HEK293 (cell line): ENCODE results near the gene TPSD1.

ENCODE experiments used
- CTCF ChIA-PET: fragments of 350-600 bp; formaldehyde crosslinking; extraction: SDS; loops from one replicate; lab custom pipeline; 2021; ENCODE audit warnings: antibody characterized with exemption; lab: Yijun Ruan, JAX
- POLR2A ChIA-PET: fragments of 300-600 bp; formaldehyde crosslinking; extraction: SDS; loops from one replicate; lab custom pipeline; 2020; ENCODE audit warnings: antibody characterized with exemption, inconsistent platforms; lab: Yijun Ruan, JAX
- H3K27ac ChIP-seq: fragments of 200-500 bp; sonication (Bioruptor generic); 2 replicates; pipeline ENCODE4 v1.5.1; 2014; ENCODE audit warnings: low read depth, low read length, control low read depth, inconsistent platforms; ENCODE audit errors: extremely low read depth
- H3K36me3 ChIP-seq, 2 experiments: fragments of 200-500 bp in 1 of 2; sonication (Bioruptor generic) in 1 of 2; 1 replicate in 1 of 2; 2 replicates in 1 of 2; pipeline ENCODE4 v1.5.1; 2014 to 2017; ENCODE audit warnings: inconsistent platforms in 2 of 2, low read length in 2 of 2; ENCODE audit not compliant: control insufficient read depth in 2 of 2, insufficient read depth in 1 of 2
- H3K4me1 ChIP-seq: fragments of 200-500 bp; sonication (Bioruptor generic); 2 replicates; pipeline ENCODE4 v1.5.1; 2014; ENCODE audit warnings: mild to moderate bottlenecking, low read length, inconsistent platforms; ENCODE audit not compliant: control insufficient read depth, insufficient read depth
- H3K4me3 ChIP-seq: 2 replicates; pipeline ENCODE4 v1.5.1; 2011; ENCODE audit warnings: low read depth, mild to moderate bottlenecking, control low read depth, low read length, moderate library complexity
- H3K9me3 ChIP-seq: fragments of 200-500 bp; sonication (Bioruptor generic); 2 replicates; pipeline ENCODE4 v1.5.1; 2014; ENCODE audit warnings: low read depth, low read length, inconsistent platforms; ENCODE audit not compliant: control insufficient read depth, insufficient read depth
- SP2 ChIP-seq: fragments of 450-650 bp; formaldehyde crosslinking; IDR thresholded peaks from 2 replicates; pipeline ENCODE4 v1.5.1; 2016; ENCODE audit warnings: missing biosample characterization, missing genetic modification characterization
- TSHZ1 ChIP-seq: fragments of 450-650 bp; formaldehyde crosslinking; IDR thresholded peaks from 2 replicates; pipeline ENCODE4 v1.5.1; 2016; ENCODE audit warnings: missing biosample characterization, missing genetic modification characterization, borderline replicate concordance
- WT1 ChIP-seq: fragments of 450-650 bp; formaldehyde crosslinking; IDR thresholded peaks from 2 replicates; pipeline ENCODE4 v1.5.1; 2016; ENCODE audit warnings: missing biosample characterization, missing genetic modification characterization
- ZBTB49 ChIP-seq: fragments of 450-650 bp; formaldehyde crosslinking; IDR thresholded peaks from 2 replicates; pipeline ENCODE4 v1.5.1; 2016; ENCODE audit warnings: missing biosample characterization, missing genetic modification characterization, low read depth
- ZFP37 ChIP-seq: fragments of 450-650 bp; formaldehyde crosslinking; IDR thresholded peaks from 2 replicates; pipeline ENCODE4 v1.5.1; 2016; ENCODE audit warnings: missing biosample characterization, missing genetic modification characterization
- ZFP69B ChIP-seq: fragments of 450-650 bp; formaldehyde crosslinking; IDR thresholded peaks from 2 replicates; pipeline ENCODE4 v1.5.1; 2016; ENCODE audit warnings: missing biosample characterization, missing genetic modification characterization
- ZNF121 ChIP-seq: fragments of 450-650 bp; formaldehyde crosslinking; IDR thresholded peaks from 2 replicates; pipeline ENCODE4 v1.5.1; 2016; ENCODE audit warnings: missing biosample characterization, missing genetic modification characterization
- ZNF133 ChIP-seq: fragments of 450-650 bp; formaldehyde crosslinking; IDR thresholded peaks from 2 replicates; pipeline ENCODE4 v1.5.1; 2016; ENCODE audit warnings: missing biosample characterization, missing genetic modification characterization
- ZNF248 ChIP-seq: fragments of 450-650 bp; formaldehyde crosslinking; IDR thresholded peaks from 2 replicates; pipeline ENCODE4 v1.5.1; 2017; ENCODE audit warnings: missing biosample characterization, missing genetic modification characterization
- ZNF274 ChIP-seq, 2 experiments: fragments of 200-500 bp in 1 of 2; fragments of 450-650 bp in 1 of 2; sonication (Bioruptor generic) in 1 of 2; formaldehyde crosslinking in 1 of 2; IDR thresholded peaks; 2 replicates each; pipeline versions ENCODE4 v1.5.1 to v1.6.1; 2014 to 2016; ENCODE audit warnings: borderline replicate concordance in 1 of 2, inconsistent platforms in 1 of 2, low read length in 1 of 2, missing biosample characterization in 1 of 2, missing genetic modification characterization in 1 of 2
- ZNF473 ChIP-seq: fragments of 450-650 bp; formaldehyde crosslinking; IDR thresholded peaks from 2 replicates; pipeline ENCODE4 v1.5.1; 2017; ENCODE audit warnings: missing biosample characterization, missing genetic modification characterization
- ZNF549 ChIP-seq: fragments of 450-650 bp; IDR thresholded peaks from 2 replicates; pipeline ENCODE4 v1.5.1; 2018; ENCODE audit warnings: missing biosample characterization, missing genetic modification characterization, mild to moderate bottlenecking, inconsistent platforms, moderate library complexity
- ZNF596 ChIP-seq: fragments of 450-650 bp; IDR thresholded peaks from 2 replicates; pipeline ENCODE4 v1.5.0; 2018; ENCODE audit warnings: missing biosample characterization, mild to moderate bottlenecking, missing genetic modification characterization, moderate library complexity
- ZNF600 ChIP-seq: fragments of 450-650 bp; formaldehyde crosslinking; IDR thresholded peaks from 2 replicates; pipeline ENCODE4 v1.5.1; 2016; ENCODE audit warnings: missing biosample characterization, missing genetic modification characterization
- ZNF610 ChIP-seq: fragments of 450-650 bp; formaldehyde crosslinking; IDR thresholded peaks from 2 replicates; pipeline ENCODE4 v1.5.1; 2016; ENCODE audit warnings: missing biosample characterization, missing genetic modification characterization, borderline replicate concordance
- ZNF670 ChIP-seq: fragments of 450-650 bp; formaldehyde crosslinking; IDR thresholded peaks from 2 replicates; pipeline ENCODE4 v1.5.1; 2016; ENCODE audit warnings: missing biosample characterization, missing genetic modification characterization, low read depth
- ZNF76 ChIP-seq: fragments of 450-650 bp; formaldehyde crosslinking; IDR thresholded peaks from 2 replicates; pipeline ENCODE4; 2016; ENCODE audit warnings: low read depth, missing biosample characterization, missing genetic modification characterization, borderline replicate concordance
- ZNF837 ChIP-seq: fragments of 450-650 bp; formaldehyde crosslinking; IDR thresholded peaks from 2 replicates; pipeline ENCODE4 v1.5.1; 2016; ENCODE audit warnings: missing biosample characterization, missing genetic modification characterization

Gene TPSD1

GRCh38 chr16:1256874-1257322 lies 1.0 kb downstream of the TPSD1 start:
- TF ChIP-seq ZNF121 (tag by site-specific recombination) = no peak
- TF ChIP-seq TSHZ1 (tag by site-specific recombination) = no peak
- no peak for TF ChIP-seq ZNF473 (tag by site-specific recombination)
- TF ChIP-seq WT1 (tag by site-specific recombination) = no peak
- TF ChIP-seq ZNF248 (tag by site-specific recombination) = no peak
- TF ChIP-seq ZNF610 = no peak
- no peak for TF ChIP-seq ZNF76
- TF ChIP-seq ZNF596 = no peak
- no peak for TF ChIP-seq ZFP37 (tag by site-specific recombination)
- no peak for TF ChIP-seq ZNF133 (tag by site-specific recombination)
- no peak for TF ChIP-seq ZNF670 (tag by site-specific recombination)
- TF ChIP-seq ZNF837 (tag by site-specific recombination) = no peak
- TF ChIP-seq ZFP69B (tag by site-specific recombination) = no peak
- TF ChIP-seq, all 188 proteins: peak for 0

DNA sequence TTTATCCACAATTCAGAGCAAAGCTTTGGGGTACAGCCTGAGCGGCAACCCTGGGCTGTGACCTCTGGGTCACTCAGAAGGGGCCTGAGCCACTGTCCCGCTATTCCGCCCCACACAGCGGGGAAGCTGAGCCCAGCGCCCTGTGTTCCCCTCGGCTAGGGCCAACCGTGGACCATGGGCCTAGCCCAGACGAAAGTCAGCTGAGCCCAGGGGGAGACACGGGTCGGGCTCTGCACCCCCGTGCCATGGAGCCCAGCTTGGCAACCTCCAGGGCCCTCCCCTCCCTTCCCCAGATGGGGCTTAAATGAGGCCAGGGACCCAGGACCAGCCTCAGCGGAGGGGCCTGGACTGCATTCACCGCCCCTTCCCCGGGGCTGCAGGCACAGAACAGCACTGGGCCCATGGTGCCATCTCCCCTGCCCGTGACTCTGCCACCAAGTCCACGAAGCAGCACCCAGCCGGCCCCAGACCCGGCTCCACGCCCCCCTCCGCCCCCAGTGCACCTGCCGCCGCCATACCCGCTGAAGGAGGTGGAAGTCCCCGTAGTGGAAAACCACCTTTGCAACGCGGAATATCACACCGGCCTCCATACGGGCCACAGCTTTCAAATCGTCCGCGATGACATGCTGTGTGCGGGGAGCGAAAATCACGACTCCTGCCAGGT lies 1.8 kb downstream of the TPSD1 start:
- no peak for TF ChIP-seq ZBTB49 (tag by site-specific recombination)
- no peak for TF ChIP-seq ZNF274 (IDR thresholded peaks at IDR 0.05; ENCODE audit: low read length)
- TF ChIP-seq ZNF274 (tag by site-specific recombination; IDR thresholded peaks at IDR 0.05; ENCODE audit: borderline replicate concordance) = no peak
- no peak for TF ChIP-seq ZNF549
- 0 out of 2 replicates have a peak, but pooled peaks have one; percentile 13 for TF ChIP-seq SP2 (tag by site-specific recombination)
- peak; percentile 52; the same call in 1 of the 2 replicates for TF ChIP-seq ZNF600 (tag by site-specific recombination)
- no peaks in the 10 kb centered on the region for H3K36me3 ChIP-seq
- H3K27ac ChIP-seq = no peak overlapping the region
- CTCF ChIA-PET = no interaction called here
- no peaks in the 10 kb centered on the region for H3K4me1 ChIP-seq
- POLR2A ChIA-PET = no interaction called here
- no peaks in the 10 kb centered on the region for H3K9me3 ChIP-seq
- no peak overlapping the region for H3K4me3 ChIP-seq

More at GRCh38 chr16:1256874-1257322, 1.0 kb downstream of the TPSD1 start:
- POLR2A ChIA-PET = no interaction called here
- H3K4me3 ChIP-seq = no peak overlapping the region
- CTCF ChIA-PET = no interaction called here
- no peaks in the 10 kb centered on the region for H3K9me3 ChIP-seq
- H3K36me3 ChIP-seq = no peaks in the 10 kb centered on the region
- no peak overlapping the region for H3K27ac ChIP-seq
- no peaks in the 10 kb centered on the region for H3K4me1 ChIP-seq
